ENCODE measurements around the gene CNNM2.
"Not testable (repeated sequence)": the region's sequence is repeated elsewhere in the genome, so short reads cannot be mapped to it uniquely, and the experiment has no call there.

CNNM2 gene

DNA sequence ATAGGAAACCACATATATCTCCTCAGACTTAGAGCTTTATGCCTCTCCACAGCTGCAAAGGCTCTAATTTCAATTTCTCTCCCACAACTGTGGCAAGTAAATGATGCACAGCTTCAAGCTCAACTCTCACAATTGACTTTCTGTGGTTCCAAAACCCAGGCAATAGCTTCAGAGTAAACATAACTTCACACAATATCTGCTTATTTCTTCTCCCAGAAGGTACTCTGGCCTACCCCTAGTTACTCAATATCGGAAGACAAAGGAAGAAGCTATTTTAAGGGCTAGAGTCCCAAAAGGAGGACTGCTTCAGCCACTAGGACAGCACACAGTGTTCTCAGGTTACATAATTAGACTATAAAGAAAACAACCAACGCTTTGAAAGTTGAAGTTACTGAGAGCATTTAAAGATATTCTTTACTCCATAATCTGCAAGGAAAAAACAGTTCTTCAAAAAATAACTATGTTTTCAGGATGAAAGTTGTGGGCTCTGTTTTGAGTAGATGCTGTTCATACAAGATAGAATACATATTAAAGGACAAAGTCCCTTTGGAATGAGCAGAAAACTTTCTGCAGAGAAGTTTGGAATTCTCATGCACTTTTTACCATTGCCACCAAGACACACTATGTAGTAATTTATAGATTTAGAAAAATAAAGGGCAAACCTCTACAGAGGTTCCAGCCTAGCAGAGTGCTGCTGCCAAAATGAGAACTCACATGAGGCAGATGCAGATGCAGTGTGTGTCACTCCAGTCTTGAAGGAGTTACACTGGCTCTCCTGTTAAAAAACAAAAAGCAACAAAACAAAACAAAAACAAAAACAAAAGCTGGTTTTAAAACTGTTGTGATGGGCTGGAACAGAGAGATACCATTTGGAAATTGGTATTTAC, 193.2 kb downstream of the CNNM2 start:
- DNase-seq: peak; percentile 20

DNA sequence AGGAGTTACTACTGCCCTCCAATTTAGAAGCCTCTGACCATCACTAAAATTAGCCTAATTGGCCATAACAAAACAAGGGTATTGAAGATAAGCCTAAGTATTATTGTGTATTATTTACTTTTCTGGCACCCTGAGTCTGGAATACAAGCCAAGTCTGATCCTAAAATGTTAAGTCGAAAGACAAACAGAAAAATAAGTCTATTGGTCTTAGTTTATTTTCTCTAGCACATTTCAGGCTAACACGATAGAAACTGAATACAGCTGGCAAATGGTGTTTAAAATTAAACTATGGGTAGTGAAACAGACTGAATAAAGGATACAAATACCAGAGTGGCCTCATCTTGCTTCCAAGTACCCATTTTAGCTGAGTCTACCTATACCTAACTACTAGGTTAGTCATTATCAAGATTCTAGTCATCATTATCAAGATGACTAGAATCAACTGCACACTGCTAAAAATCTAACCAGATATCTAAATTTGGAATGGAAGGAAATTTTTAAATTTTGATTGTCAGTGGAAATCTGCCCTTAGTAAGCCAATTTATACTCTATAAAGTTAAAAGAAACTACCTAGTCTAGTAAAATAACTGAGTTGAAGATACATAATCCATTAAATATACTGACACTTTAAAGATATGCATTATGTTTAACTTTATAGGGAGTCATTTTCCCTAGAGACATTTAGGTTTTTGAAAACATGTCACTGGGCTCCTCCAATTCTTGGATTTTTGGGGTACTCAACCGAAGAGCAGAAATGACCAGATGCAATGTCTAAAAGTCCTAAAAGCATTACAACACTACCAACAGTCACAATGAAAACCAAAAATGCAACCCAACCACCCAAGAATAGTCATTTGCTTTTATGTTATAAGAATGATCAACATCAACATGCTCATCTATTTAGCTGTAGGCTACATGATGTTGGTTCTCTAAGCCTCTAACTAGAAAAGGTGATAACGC, 194.1 kb downstream of the CNNM2 start:
- no peak for DNase-seq

DNA sequence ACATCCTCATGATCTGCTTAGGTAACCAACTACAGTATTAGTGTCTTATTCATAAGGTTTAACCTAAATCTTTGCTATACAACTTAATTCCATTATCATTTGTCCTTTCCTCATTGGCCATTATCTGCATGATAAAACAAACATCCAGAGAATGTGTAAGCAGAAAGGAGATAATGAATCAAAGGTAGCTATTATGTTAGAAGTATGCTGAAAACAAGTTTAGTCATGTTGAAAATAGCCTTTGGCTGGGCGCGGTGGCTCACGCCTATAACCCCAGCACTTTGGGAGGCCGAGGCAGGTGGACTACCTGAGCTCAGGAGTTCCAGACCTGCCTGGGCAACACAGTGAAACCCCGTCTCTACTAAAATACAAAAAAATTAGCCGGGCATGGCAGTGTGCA, 196.8 kb downstream of the CNNM2 start:
- no peak for DNase-seq

DNA sequence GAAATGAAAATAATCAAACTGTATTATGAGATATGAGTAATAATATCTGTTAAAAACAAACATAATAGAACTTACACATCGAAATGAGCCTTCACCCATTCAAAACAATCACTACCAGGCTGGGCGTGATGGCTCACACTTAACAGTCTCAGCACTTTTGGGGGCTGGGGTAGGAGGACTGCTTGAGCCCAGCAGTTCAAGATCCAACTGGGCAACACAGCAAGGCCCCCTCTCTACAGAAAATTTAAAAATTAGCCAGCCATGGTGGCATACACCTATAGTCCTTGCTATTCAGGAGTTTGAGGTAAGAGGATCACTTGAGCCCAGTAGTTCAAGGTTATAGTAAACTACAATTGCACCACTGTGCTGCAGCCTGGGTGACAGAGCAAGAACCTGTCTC, 199.2 kb downstream of the CNNM2 start:
- DNase-seq: no peak

DNA sequence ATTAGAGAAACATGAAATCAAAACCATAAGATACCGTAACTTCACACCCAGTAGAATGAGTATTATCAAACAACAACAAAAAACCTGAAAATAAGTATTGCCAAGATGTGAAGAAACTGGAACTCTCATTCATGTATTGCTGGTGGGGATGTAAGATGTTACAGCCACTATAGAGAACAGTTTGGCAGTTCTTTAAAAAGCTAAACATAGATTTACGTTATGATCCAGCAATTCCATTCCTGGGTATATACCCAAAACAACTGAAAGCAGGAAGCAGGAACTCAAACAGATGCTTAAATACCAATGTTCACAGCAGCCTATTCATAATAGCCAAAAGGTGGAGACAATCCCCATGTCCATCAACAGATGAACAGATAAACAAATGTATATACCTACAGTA, 202.5 kb downstream of the CNNM2 start:
- DNase-seq: no peak

DNA sequence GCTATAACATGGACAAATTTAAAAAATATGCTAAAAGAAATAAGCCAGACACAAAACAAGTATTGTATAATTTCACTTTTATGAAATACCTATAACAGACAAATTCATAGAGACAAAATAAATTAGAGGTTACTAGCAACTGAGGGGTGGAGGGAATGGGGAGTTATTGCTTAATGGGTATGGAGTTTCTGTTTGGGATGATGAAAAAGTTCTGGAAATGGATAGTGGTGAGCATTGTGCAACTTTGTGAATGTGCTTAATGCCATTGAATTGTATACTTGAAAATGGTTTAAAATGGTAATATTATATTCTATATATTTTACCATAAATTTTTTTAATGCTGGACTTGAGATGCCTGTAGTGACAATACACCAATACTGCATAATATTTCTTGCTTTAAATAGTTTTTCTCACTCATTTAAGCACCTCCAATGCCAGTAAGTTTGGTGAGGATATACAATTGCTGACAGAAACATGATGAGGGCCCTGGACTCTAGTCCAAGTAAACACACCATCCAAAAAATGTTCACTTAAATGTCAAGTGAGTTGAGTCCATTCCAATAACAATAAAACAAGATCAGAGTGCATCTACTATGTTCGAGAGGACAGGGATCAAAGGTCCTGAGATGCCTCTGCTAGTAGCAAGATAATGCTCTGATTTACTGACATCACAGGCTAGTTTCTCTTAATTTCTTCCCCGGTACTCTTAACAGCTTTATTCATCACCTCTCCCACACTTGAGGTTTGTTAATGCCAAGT, 203.1 kb downstream of the CNNM2 start:
- DNase-seq: no peak

DNA sequence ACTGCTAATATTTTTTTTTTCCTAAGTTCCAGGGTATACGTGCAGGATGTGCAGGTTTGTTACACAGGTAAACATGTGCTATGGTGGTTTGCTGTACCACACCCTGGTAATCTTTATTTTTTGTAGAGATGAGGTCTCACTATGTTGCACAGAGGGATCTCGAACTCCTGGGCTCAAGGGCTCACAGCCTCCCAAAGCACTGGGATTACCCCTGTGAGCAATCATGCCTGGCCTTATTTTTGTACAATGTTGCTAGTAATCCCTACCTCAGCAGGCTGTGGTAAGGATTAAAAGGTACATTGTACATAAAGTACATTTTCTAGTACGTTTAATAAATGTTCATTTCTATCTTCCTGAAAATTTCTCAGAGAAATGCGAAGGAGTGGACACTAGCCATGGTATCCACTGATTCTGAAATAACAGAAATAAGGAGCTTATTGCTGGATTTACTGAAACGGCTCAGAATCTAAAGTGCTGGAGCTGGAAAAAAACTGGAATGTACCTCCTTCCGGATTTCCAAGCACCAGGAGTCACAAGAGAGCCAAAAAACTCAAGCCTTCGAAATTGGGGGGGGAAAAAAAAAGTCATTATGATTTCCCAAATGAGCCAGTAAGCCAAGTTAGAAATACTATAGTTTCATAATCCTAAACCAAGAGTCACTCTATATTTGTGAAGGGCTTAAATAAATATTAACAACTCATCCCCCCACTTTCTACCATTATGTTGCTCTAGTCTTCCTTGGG, 205.4 kb downstream of the CNNM2 start:
- no peak for DNase-seq

DNA sequence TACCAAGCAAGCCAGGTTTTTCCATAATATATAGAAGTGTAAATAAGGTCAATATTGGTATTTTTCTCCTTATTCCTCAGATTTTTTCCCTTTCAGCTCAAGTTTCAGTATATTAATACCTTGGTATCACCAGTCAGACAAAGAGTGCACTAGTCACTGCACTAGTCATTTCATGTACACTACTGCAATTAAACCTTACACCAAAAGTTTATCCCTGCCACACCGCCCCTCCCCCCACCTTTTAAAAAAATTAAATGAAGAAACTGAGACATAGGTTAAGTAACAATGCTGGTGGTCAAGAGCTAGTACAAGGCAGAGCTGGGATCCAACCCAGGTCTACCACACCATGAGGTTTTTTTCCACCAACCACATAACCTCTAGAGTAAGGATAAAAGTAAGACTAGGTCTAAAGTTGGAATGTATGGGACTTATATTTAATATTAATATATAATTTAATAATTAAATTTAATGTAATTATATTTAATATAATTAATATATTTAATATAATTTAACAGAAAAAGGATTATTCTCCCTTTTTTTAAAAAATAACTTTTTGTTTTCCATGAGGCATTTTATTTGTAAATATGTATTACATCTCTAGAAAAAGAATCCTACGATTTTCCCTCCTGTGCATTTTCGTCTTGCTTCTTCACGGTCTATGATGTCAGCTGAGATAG, 206.5 kb downstream of the CNNM2 start:
- no peak for DNase-seq

DNA sequence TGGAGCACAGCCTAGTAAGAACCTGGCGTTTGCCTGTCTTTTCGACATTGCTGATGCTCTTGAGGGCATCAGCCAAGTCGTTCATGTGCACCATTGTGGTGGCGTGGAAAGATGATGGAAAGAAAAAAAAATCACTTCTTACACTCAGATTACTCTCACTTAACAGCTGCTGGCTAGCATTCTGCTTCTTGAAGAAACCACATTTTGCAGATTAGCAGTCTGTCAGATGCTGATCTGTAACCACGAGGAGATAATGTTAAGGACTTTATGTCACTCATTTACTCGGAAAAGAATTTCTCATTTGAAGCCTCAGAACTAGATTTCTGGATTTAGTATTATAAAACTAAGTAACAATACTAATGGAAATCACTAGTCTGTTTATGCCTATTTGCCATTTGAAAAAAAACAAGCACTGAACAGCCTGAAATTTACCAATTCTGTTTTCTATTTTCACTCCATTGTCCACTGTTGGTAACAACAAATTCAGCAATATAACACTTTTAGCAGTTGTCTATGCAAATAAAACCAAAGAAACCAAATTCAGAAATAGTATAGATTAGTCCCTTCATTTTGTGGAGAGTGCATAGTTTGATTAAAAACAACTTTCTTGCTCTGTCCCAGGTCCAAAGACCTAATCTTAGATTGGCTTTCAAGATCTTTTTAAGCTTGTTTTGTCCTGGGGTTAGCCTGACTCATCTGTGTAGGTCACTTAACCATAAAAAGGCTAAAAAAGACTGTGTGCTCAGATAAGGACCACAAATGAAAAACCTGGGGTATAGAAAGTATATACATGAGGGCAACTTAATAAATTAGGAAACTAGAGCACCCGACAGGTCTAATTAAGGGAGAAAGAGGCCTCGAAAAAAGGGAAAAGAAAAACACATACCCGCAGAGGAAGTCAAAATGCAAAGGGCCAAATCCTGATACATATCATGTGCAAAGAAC, 207.5 kb downstream of the CNNM2 start:
- DNase-seq: no peak

DNA sequence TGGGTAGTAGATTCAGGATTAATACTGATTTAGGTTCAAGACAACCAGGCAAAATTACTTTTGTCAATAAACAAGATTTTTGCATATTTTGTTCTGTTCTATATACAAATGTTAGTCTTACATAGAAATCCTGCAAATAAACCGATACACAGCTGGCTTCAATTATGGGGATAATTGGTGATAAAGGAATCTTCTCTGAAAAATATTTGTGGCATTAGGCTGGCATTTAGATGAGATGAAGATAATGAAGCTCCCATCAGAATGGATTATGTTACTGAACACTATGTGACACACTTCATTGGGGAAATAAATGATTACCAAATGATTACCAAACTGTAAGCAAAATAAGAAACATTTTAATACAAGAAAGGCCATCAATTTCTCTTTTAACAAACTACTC, 209.1 kb downstream of the CNNM2 start:
- no peak for DNase-seq

DNA sequence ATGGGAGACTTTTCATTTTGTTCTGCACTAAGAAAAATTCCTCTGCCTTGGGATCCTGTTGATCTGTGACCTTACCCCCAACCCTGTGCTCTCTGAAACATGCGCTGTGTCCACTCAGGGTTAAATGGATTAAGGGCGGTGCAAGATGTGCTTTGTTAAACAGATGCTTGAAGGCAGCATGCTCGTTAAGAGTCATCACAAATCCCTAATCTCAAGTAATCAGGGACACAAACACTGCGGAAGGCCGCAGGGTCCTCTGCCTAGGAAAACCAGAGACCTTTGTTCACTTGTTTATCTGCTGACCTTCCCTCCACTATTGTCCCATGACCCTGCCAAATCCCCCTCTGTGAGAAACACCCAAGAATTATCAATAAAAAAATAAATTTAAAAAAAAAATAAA, 212.1 kb downstream of the CNNM2 start:
- DNase-seq: not testable (repeated sequence)

DNA sequence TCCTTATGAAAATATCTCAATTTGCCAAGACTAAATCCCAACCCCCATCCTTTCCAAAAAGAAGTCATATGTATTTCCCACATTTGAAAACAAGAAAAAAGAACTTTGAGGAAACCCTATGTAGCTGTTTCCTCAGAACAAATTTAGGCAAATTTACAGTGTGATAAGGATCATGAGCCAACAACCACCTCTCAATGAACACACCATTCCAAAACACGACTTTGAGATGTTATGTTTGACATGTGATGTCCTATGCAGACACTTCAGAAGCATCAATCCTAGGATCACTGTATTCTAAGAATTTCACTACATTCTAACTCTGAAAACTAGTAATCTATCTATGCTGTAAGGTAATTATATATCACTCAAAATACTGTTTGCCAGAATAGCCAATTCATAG, 212.8 kb downstream of the CNNM2 start:
- DNase-seq: no peak

DNA sequence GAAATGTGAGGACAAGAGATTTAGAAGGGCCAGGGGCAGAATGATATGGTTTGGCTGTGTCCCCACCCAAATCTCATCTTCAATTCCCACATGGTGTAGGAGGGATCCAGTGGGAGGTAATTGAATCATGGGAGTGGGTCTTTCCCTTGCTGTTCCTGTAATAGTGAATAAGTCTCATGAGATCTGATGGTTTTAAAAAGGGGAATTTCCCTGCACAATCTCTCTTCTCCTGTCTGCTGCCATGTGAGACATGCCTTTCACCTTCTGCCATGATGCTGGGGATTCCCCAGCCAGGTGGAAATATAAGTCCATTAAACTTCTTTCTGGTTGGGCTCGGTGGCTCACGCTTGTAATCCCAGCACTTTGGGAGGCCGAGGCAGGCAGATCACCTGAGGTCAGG, 217.1 kb downstream of the CNNM2 start:
- not testable (repeated sequence) for DNase-seq

DNA sequence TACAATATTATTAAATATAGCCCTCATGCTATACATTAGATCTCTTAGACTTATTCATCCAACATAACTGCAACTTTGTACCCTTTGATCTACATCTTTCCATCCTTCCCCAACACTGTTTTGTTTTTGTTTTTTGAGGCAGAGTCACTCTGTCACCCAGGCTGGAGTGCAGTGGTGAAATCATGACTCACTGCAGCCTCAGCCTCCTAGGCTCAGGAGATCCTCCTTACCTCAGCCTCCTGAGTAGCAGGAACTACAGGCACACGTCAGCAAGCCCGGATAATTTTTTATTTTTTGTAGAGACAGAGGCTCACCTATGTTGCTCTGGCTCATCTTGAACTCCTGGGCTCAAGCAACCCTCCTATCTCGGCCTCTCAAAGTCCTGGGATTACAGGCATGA, 221.7 kb downstream of the CNNM2 start:
- DNase-seq: no peak

Data from NCI-H526 treated with DMSO at 0.1 percent for 48 hours (cell line).